IMR-90 (cell line): Measurements from ENCODE around the gene FBXO34. TPM values are rescaled to one million over a fixed set of nuclear protein-coding genes. Genes with fewer than 3 reads are reported as not detected.

Source experiments
- ATAC-seq: fragments of 200-7000 bp; cut with Tn5 transposase; 2 replicates; pipeline ENCODE4 v1.9.1; 2020; ENCODE audit warnings: low read depth, mild to moderate bottlenecking, moderate library complexity
- BruUV-seq: library from RNA; stranded (reverse); fragments of 400-500 nt; replicated peaks from 2 replicates; lab custom pipeline; 2021; lab: Mats Ljungman, UMichigan
- CTCF ChIA-PET: fragments of 300-600 bp; formaldehyde crosslinking; extraction: SDS; loops from one replicate; lab custom pipeline; 2021; ENCODE audit warnings: antibody characterized with exemption; lab: Yijun Ruan, JAX
- POLR2A ChIA-PET: fragments of 300-600 bp; sonication (Branson Sonifier 250); formaldehyde crosslinking; loops from one replicate; lab custom pipeline; 2022; ENCODE audit warnings: antibody characterized with exemption; ENCODE audit not compliant: unreplicated experiment; lab: Charles Lee
- DNase-seq: peaks from one replicate; pipeline ENCODE4 v3.0.0; 2013
- H2AFZ ChIP-seq: replicated peaks from 2 replicates; pipeline ENCODE3; 2013; ENCODE audit warnings: low read length, mild to moderate bottlenecking; ENCODE audit not compliant: poor library complexity
- H2AK5ac ChIP-seq: 2 replicates; pipeline ENCODE4 v1.6.1; 2013; ENCODE audit warnings: low read depth, low read length, inconsistent platforms
- H2AK9ac ChIP-seq: replicated peaks from 2 replicates; pipeline ENCODE3; 2013; ENCODE audit warnings: mild to moderate bottlenecking, low read depth, low read length, moderate library complexity; ENCODE audit not compliant: poor library complexity
- H2BK120ac ChIP-seq: 2 replicates; pipeline ENCODE4 v1.6.1; 2013; ENCODE audit warnings: low read depth, low read length, inconsistent platforms
- H2BK15ac ChIP-seq: 3 replicates; pipeline ENCODE4 v1.6.1; 2013; ENCODE audit warnings: low read depth, low read length, inconsistent platforms
- H2BK20ac ChIP-seq: 2 replicates; pipeline ENCODE4 v1.6.1; 2013; ENCODE audit warnings: low read depth, mild to moderate bottlenecking, inconsistent platforms, low read length, moderate library complexity
- H2BK5ac ChIP-seq: 2 replicates; pipeline ENCODE4 v1.6.1; 2013; ENCODE audit warnings: mild to moderate bottlenecking, low read depth, low read length, inconsistent platforms; ENCODE audit not compliant: poor library complexity, severe bottlenecking
- H3K14ac ChIP-seq: replicated peaks from 2 replicates; pipeline ENCODE4 v1.6.1; 2013; ENCODE audit warnings: low read depth, low read length, inconsistent platforms
- H3K18ac ChIP-seq: 2 replicates; pipeline ENCODE4 v1.6.1; 2013; ENCODE audit warnings: low read depth, low read length, control low read depth
- H3K23ac ChIP-seq: 2 replicates; pipeline ENCODE4 v1.6.1; 2013; ENCODE audit warnings: low read depth, low read length, inconsistent platforms
- H3K27ac ChIP-seq: 2 replicates; pipeline ENCODE4 v1.5.1; 2013; ENCODE audit warnings: mild to moderate bottlenecking, control low read depth, low read length; ENCODE audit not compliant: insufficient read depth
- H3K27me3 ChIP-seq: 2 replicates; pipeline ENCODE4 v1.6.1; 2013; ENCODE audit warnings: low read length; ENCODE audit not compliant: control insufficient read depth, insufficient read depth
- H3K36me3 ChIP-seq: 2 replicates; pipeline ENCODE4 v1.6.1; 2013; ENCODE audit warnings: low read length, mixed read lengths; ENCODE audit not compliant: control insufficient read depth, insufficient read depth
- H3K4ac ChIP-seq: 2 replicates; pipeline ENCODE4 v1.6.1; 2013; ENCODE audit warnings: low read depth, low read length, inconsistent platforms
- H3K4me1 ChIP-seq: 2 replicates; pipeline ENCODE4 v1.6.1; 2013; ENCODE audit warnings: low read length, mixed read lengths; ENCODE audit not compliant: control insufficient read depth, insufficient read depth
- H3K4me2 ChIP-seq: 2 replicates; pipeline ENCODE4 v1.6.1; 2013; ENCODE audit warnings: low read depth, mild to moderate bottlenecking, control low read depth, low read length, moderate library complexity
- H3K4me3 ChIP-seq: 2 replicates; pipeline ENCODE4 v1.5.1; 2013; ENCODE audit warnings: low read depth, mild to moderate bottlenecking, control low read depth, low read length, moderate library complexity; ENCODE audit not compliant: insufficient read depth
- H3K56ac ChIP-seq: 2 replicates; pipeline ENCODE4 v1.6.1; 2013; ENCODE audit warnings: low read length, inconsistent platforms; ENCODE audit not compliant: insufficient read depth; ENCODE audit errors: extremely low read depth
- H3K79me1 ChIP-seq, 2 experiments: 2 replicates each; pipeline ENCODE4 v1.6.1; 2013; ENCODE audit warnings: low read length in 2 of 2, inconsistent platforms in 1 of 2, low read depth in 1 of 2
- H3K9ac ChIP-seq: 2 replicates; pipeline ENCODE4 v1.6.1; 2013; ENCODE audit warnings: low read depth, low read length, control low read depth
- H3K9me1 ChIP-seq: 2 replicates; pipeline ENCODE4 v1.6.1; 2013; ENCODE audit warnings: low read length, inconsistent platforms; ENCODE audit not compliant: insufficient read depth
- H3K9me3 ChIP-seq: 2 replicates; pipeline ENCODE4 v1.6.1; 2013; ENCODE audit warnings: low read length; ENCODE audit not compliant: control insufficient read depth, insufficient read depth
- H4K20me1 ChIP-seq: 2 replicates; pipeline ENCODE4 v1.6.1; 2013; ENCODE audit warnings: low read length, inconsistent platforms; ENCODE audit not compliant: insufficient read depth
- H4K5ac ChIP-seq: 2 replicates; pipeline ENCODE4 v1.6.1; 2013; ENCODE audit warnings: mild to moderate bottlenecking, low read depth, low read length, control low read depth
- H4K8ac ChIP-seq, 2 experiments: 2 replicates each; pipeline ENCODE4 v1.6.1; 2013; ENCODE audit warnings: low read depth in 2 of 2, low read length in 2 of 2, control low read depth in 1 of 2, inconsistent platforms in 1 of 2
- H4K91ac ChIP-seq: 2 replicates; pipeline ENCODE4 v1.6.1; 2013; ENCODE audit warnings: low read depth, low read length, inconsistent platforms; ENCODE audit not compliant: insufficient read depth
- BHLHE40 ChIP-seq: fragments of 150-350 bp; IDR thresholded peaks from 2 replicates; pipeline ENCODE4 v1.6.1; 2016; ENCODE audit warnings: mild to moderate bottlenecking, low read depth, low read length
- CHD1 ChIP-seq: IDR thresholded peaks from 2 replicates; pipeline ENCODE4 v1.6.1; 2012; ENCODE audit warnings: low read depth, low read length, improper control_type of control experiment
- FOS ChIP-seq: fragments of 150-350 bp; IDR thresholded peaks from 2 replicates; pipeline ENCODE4 v1.6.1; 2016; ENCODE audit warnings: low read depth, low read length
- MAFK ChIP-seq: IDR thresholded peaks from 2 replicates; pipeline ENCODE4 v1.6.1; 2012; ENCODE audit warnings: low read depth, low read length, improper control_type of control experiment
- MXI1 ChIP-seq: IDR thresholded peaks from 2 replicates; pipeline ENCODE4 v1.6.1; 2012; ENCODE audit warnings: low read depth, mild to moderate bottlenecking, low read length, moderate library complexity, borderline replicate concordance
- NFE2L2 ChIP-seq: fragments of 150-350 bp; IDR thresholded peaks from 2 replicates; pipeline ENCODE4 v1.6.1; 2016; ENCODE audit warnings: low read depth, mild to moderate bottlenecking, low read length
- POLR2A ChIP-seq: IDR thresholded peaks from 2 replicates; pipeline ENCODE4 v1.6.1; 2012; ENCODE audit warnings: mild to moderate bottlenecking, low read depth, low read length
- RCOR1 ChIP-seq: IDR thresholded peaks from 2 replicates; pipeline ENCODE4 v1.6.1; 2012; ENCODE audit warnings: mild to moderate bottlenecking, low read length, improper control_type of control experiment; ENCODE audit not compliant: insufficient replicate concordance
- RFX5 ChIP-seq: IDR thresholded peaks from 2 replicates; pipeline ENCODE4 v1.8.0; 2012; ENCODE audit warnings: low read depth, mild to moderate bottlenecking, low read length, moderate library complexity
- SMC3 ChIP-seq: fragments of 150-350 bp; IDR thresholded peaks from 2 replicates; pipeline ENCODE4 v1.6.1; 2016; ENCODE audit warnings: low read depth, mild to moderate bottlenecking, antibody characterized with exemption, low read length, moderate library complexity
- WGBS, 2 experiments: methylation state at CpG; one replicate each; pipeline versions ENCODE4 v1.1.5 to v1.1.7; 2013; ENCODE audit warnings: missing lambda C conversion rate in 2 of 2; ENCODE audit not compliant: insufficient read length in 1 of 2; ENCODE audit errors: extremely low coverage in 2 of 2; 5-methylcytosine and 5-hydroxymethylcytosine counted together
- dilution Hi-C: fragments of 300-500 bp; cut with HindIII; formaldehyde crosslinking; loops from one replicate; pipeline ENCODE4 v1.14.3; 2018; ENCODE audit warnings: low sequenced_read_pairs; ENCODE audit not compliant: unreplicated experiment
- in situ Hi-C: fragments of 300-500 bp; cut with MboI; formaldehyde crosslinking; loops from 3 replicates; pipeline ENCODE4 v1.14.3; 2019; ENCODE audit warnings: low sequenced_read_pairs, inconsistent platforms, mixed read lengths
- intact Hi-C: fragments of 100-400 bp; cut with micrococcal nuclease; formaldehyde crosslinking; loops from 2 replicates; pipeline ENCODE4 v1.10.0; 2022
- polyA plus RNA-seq, 3 experiments: library from polyadenylated mRNA; depleted of rRNA; stranded (reverse); fragments of >200 nt; gene quantifications; 2 replicates each; pipeline ENCODE4 v1.2.3, GENCODE V29; 2012; ENCODE audit warnings: low replicate concordance in 1 of 3
- total RNA-seq: library from RNA; depleted of rRNA; stranded (reverse); fragments of >200 nt; gene quantifications from 2 replicates; pipeline ENCODE4 v1.2.3, GENCODE V29; 2012
- TF ChIP-seq, protein P1 (sequence below): fragments of 150-350 bp; IDR thresholded peaks from 2 replicates; pipeline ENCODE4 v1.6.1; 2017; ENCODE audit warnings: mild to moderate bottlenecking, antibody characterized with exemption, low read length, low read depth
- TF ChIP-seq, protein P2 (sequence below): fragments of 150-350 bp; IDR thresholded peaks from 2 replicates; pipeline ENCODE4 v1.6.1; 2016; ENCODE audit warnings: low read depth, mild to moderate bottlenecking, low read length, moderate library complexity, borderline replicate concordance
- TF ChIP-seq, protein P3 (sequence below): conservative IDR thresholded peaks from 2 replicates; pipeline ENCODE4 v1.5.1; 2012; ENCODE audit warnings: mild to moderate bottlenecking, low read depth, low read length, improper control_type of control experiment

Gene FBXO34
- total and polyA plus RNA-seq, 2 of the 4 experiments (the other 2 are of a cell fraction) = 15.4 to 35.1 TPM

DNA sequence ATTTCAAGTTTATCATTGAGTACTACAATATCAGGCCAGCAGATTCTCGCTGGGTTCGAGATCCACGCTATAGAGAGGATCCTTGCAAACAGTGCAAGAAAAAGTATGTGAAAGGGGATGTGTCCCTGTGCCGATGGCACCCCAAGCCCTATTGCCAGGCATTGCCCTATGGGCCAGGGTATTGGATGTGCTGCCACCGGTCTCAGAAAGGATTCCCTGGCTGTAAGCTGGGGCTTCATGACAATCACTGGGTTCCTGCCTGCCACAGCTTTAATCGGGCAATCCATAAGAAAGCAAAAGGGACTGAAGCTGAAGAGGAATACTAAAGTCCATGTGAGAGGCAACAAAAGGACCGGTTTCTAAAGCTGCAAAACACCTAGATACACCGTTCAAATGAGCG lies 81.0 kb downstream of the FBXO34 start:
- dilution Hi-C loops = no loop called here
- Histone ChIP-seq H3K4ac (no peak overlapping the region), H2AFZ (no peak overlapping the region), H3K9ac (no peak overlapping the region), H3K27ac (no peak overlapping the region), H3K14ac (no peak overlapping the region), H3K4me2 (no peak overlapping the region), H4K8ac (no peak overlapping the region), H3K18ac (no peak overlapping the region), H3K36me3 (peaks cover 27% of the 10 kb centered on the region), H3K27me3 (no peaks in the 10 kb centered on the region), H3K4me3 (no peak overlapping the region), H4K5ac (no peak overlapping the region), H2AK9ac (no peak overlapping the region), H3K9me1 (0 out of 2 replicates have a peak, but pooled peaks cover 2% of the 10 kb centered on the region), H2BK15ac (no peak overlapping the region), H3K23ac (no peak overlapping the region), H3K9me3 (no peaks in the 10 kb centered on the region), H4K20me1 (peaks cover 19% of the 10 kb centered on the region; the same call in 1 of the 2 replicates), H2BK20ac (no peak overlapping the region), H3K56ac (no peak overlapping the region), H4K91ac (no peak overlapping the region), H2AK5ac (no peak overlapping the region), H3K79me1 (peaks cover 22 to 55% of the 10 kb centered on the region in 2 experiments), H2BK5ac (no peak overlapping the region), H3K4me1 (no peaks in the 10 kb centered on the region), H2BK120ac (no peak overlapping the region)
- intact Hi-C loops = loop anchor here (5.0 kb wide), 1 partner anchor 140 kb away; no protein-coding TSS in a partner anchor
- 92% methylated on average over 2 of the region's 9 CpGs; no CpG with 5 or more reads in 1 of the 2 experiments for WGBS, 2 experiments
- in situ Hi-C loops = no loop called here
- POLR2A ChIA-PET = no interaction called here
- ATAC-seq = no peak
- BruUV-seq = no TSS peak
- CTCF ChIA-PET = interaction anchor here (0.6 kb wide), 1 partner anchor 12 kb away, joined by 5 read pairs; no protein-coding TSS in a partner anchor
- TF ChIP-seq RCOR1 (no peak), BHLHE40 (no peak), FOS (no peak), POLR2A (no peak), NFE2L2 (no peak), MAFK (no peak), CHD1 (no peak), RFX5 (no peak), MXI1 (no peak), SMC3 (no peak)
- TF ChIP-seq, protein P1, sequence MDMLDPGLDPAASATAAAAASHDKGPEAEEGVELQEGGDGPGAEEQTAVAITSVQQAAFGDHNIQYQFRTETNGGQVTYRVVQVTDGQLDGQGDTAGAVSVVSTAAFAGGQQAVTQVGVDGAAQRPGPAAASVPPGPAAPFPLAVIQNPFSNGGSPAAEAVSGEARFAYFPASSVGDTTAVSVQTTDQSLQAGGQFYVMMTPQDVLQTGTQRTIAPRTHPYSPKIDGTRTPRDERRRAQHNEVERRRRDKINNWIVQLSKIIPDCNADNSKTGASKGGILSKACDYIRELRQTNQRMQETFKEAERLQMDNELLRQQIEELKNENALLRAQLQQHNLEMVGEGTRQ = no peak
- TF ChIP-seq, protein P2, sequence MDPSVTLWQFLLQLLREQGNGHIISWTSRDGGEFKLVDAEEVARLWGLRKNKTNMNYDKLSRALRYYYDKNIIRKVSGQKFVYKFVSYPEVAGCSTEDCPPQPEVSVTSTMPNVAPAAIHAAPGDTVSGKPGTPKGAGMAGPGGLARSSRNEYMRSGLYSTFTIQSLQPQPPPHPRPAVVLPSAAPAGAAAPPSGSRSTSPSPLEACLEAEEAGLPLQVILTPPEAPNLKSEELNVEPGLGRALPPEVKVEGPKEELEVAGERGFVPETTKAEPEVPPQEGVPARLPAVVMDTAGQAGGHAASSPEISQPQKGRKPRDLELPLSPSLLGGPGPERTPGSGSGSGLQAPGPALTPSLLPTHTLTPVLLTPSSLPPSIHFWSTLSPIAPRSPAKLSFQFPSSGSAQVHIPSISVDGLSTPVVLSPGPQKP = no peak
- TF ChIP-seq, protein P3, sequence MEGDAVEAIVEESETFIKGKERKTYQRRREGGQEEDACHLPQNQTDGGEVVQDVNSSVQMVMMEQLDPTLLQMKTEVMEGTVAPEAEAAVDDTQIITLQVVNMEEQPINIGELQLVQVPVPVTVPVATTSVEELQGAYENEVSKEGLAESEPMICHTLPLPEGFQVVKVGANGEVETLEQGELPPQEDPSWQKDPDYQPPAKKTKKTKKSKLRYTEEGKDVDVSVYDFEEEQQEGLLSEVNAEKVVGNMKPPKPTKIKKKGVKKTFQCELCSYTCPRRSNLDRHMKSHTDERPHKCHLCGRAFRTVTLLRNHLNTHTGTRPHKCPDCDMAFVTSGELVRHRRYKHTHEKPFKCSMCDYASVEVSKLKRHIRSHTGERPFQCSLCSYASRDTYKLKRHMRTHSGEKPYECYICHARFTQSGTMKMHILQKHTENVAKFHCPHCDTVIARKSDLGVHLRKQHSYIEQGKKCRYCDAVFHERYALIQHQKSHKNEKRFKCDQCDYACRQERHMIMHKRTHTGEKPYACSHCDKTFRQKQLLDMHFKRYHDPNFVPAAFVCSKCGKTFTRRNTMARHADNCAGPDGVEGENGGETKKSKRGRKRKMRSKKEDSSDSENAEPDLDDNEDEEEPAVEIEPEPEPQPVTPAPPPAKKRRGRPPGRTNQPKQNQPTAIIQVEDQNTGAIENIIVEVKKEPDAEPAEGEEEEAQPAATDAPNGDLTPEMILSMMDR = no peak
- DNase-seq = no peak
